Neural cell (in vitro differentiated cells): ENCODE results near the gene MPP3. TPM values are rescaled to one million over a fixed set of nuclear protein-coding genes. Genes with fewer than 3 reads are reported as not detected.

Experiments
- H2AFZ ChIP-seq: fragments of 200-600, 300-800 bp; sonication (generic), shearing (Covaris generic); 2 replicates; pipeline ENCODE4 v1.6.0; 2014; ENCODE audit warnings: low read depth, mild to moderate bottlenecking, antibody characterized with exemption, low read length, moderate library complexity
- H3F3A ChIP-seq: fragments of 200-600 bp; shearing (Covaris generic); 2 replicates; pipeline ENCODE4 v1.6.1; 2016; ENCODE audit warnings: mild to moderate bottlenecking, moderate library complexity, mixed read lengths, antibody characterized with exemption, low read length; ENCODE audit not compliant: insufficient read depth, poor library complexity, severe bottlenecking
- H3K27ac ChIP-seq: fragments of 200-600, 300-800 bp; sonication (generic), shearing (Covaris generic); 2 replicates; pipeline ENCODE4 v1.5.1; 2014; ENCODE audit warnings: mild to moderate bottlenecking, low read length, moderate library complexity
- H3K27me3 ChIP-seq: fragments of 300-800, 200-600 bp; sonication (generic), shearing (Covaris generic); 2 replicates; pipeline ENCODE4 v1.6.0; 2014; ENCODE audit warnings: mild to moderate bottlenecking, low read depth, low read length, moderate library complexity; ENCODE audit not compliant: insufficient read depth
- H3K36me3 ChIP-seq: fragments of 300-800, 200-600 bp; sonication (generic), shearing (Covaris generic); 2 replicates; pipeline ENCODE4 v1.5.1; 2014; ENCODE audit warnings: mild to moderate bottlenecking, antibody characterized with exemption, low read length, moderate library complexity; ENCODE audit not compliant: insufficient read depth
- H3K4me2 ChIP-seq: fragments of 300-800, 200-600 bp; sonication (generic), shearing (Covaris generic); 2 replicates; pipeline ENCODE4 v1.6.0; 2014; ENCODE audit warnings: mild to moderate bottlenecking, low read length
- H3K4me3 ChIP-seq: fragments of 300-800, 200-600 bp; sonication (generic), shearing (Covaris generic); 2 replicates; pipeline ENCODE4 v1.5.1; 2014; ENCODE audit warnings: mild to moderate bottlenecking, low read length, moderate library complexity
- H3K79me2 ChIP-seq: fragments of 200-600 bp; shearing (Covaris generic); replicated peaks from 2 replicates; pipeline ENCODE4 v1.6.0; 2014; ENCODE audit warnings: mild to moderate bottlenecking, low read length, moderate library complexity; ENCODE audit not compliant: insufficient read depth
- H3K9ac ChIP-seq: fragments of 300-800, 200-600 bp; sonication (generic), shearing (Covaris generic); 2 replicates; pipeline ENCODE4 v1.6.1; 2016; ENCODE audit warnings: mild to moderate bottlenecking, low read length, mixed read lengths
- H3K9me2 ChIP-seq: fragments of 200-600 bp; shearing (Covaris generic); 2 replicates; pipeline ENCODE4 v1.6.1; 2016; ENCODE audit warnings: mild to moderate bottlenecking, low read length, mixed read lengths; ENCODE audit not compliant: insufficient read depth
- H3K9me3 ChIP-seq: fragments of 200-600, 300-800 bp; sonication (generic), shearing (Covaris generic); 2 replicates; pipeline ENCODE4 v1.6.1; 2016; ENCODE audit warnings: mild to moderate bottlenecking, mixed run types, low read length, moderate library complexity, mixed read lengths
- H4K20me1 ChIP-seq: fragments of 200-600 bp; shearing (Covaris generic); 2 replicates; pipeline ENCODE4 v1.6.1; 2016; ENCODE audit warnings: mild to moderate bottlenecking, mixed run types; ENCODE audit not compliant: insufficient read depth
- CTCF ChIP-seq: fragments of 450-650 bp; IDR thresholded peaks from 2 replicates; pipeline ENCODE4 v1.5.1; 2014; ENCODE audit warnings: antibody characterized with exemption, mild to moderate bottlenecking, moderate library complexity; ENCODE audit not compliant: poor library complexity, severe bottlenecking
- EP300 ChIP-seq: fragments of 450-650 bp; conservative IDR thresholded peaks from 2 replicates; pipeline ENCODE4 v1.6.1; 2014; ENCODE audit warnings: antibody characterized with exemption, mild to moderate bottlenecking, moderate library complexity; ENCODE audit not compliant: poor library complexity, severe bottlenecking
- EZH2 ChIP-seq: fragments of 200-600, 300-800 bp; shearing (Covaris generic), sonication (generic); IDR thresholded peaks from 2 replicates; pipeline ENCODE4 v1.6.1; 2014; ENCODE audit warnings: antibody characterized with exemption, low read length, borderline replicate concordance, mild to moderate bottlenecking; ENCODE audit not compliant: insufficient read depth, poor library complexity, severe bottlenecking
- MXI1 ChIP-seq: fragments of 450-650 bp; conservative IDR thresholded peaks from 2 replicates; pipeline ENCODE4 v1.6.1; 2014; ENCODE audit warnings: antibody characterized with exemption, mild to moderate bottlenecking; ENCODE audit not compliant: poor library complexity, severe bottlenecking
- POLR2AphosphoS5 ChIP-seq: IDR thresholded peaks from 2 replicates; pipeline ENCODE4 v1.6.1; 2012
- RAD21 ChIP-seq: fragments of 450-650 bp; conservative IDR thresholded peaks from 2 replicates; pipeline ENCODE4 v1.6.1; 2014; ENCODE audit warnings: antibody characterized with exemption, mild to moderate bottlenecking, moderate library complexity
- REST ChIP-seq: IDR thresholded peaks from 2 replicates; pipeline ENCODE4 v1.6.1; 2012; ENCODE audit warnings: borderline replicate concordance
- SMC3 ChIP-seq: fragments of 450-650 bp; conservative IDR thresholded peaks from 2 replicates; pipeline ENCODE4 v1.6.1; 2014; ENCODE audit warnings: antibody characterized with exemption, mild to moderate bottlenecking, moderate library complexity; ENCODE audit not compliant: poor library complexity
- TAF1 ChIP-seq: IDR thresholded peaks from 2 replicates; pipeline ENCODE4 v1.6.1; 2012; ENCODE audit warnings: low read depth
- polyA plus RNA-seq: library from polyadenylated mRNA; depleted of rRNA; stranded (reverse); fragments of >200 nt; gene quantifications from 2 replicates; pipeline ENCODE4 v1.2.3, GENCODE V29; 2014

Gene MPP3
- polyA plus RNA-seq, 1 donor from 2014 or later = 48.1 TPM

GRCh38 chr17:43861960-43862359 lies 29.0 kb upstream of the MPP3 start:
- no peak overlapping the region for H3K27ac ChIP-seq
- no peaks in the 10 kb centered on the region for H3K27me3 ChIP-seq
- no peaks in the 10 kb centered on the region for H3K9me2 ChIP-seq
- H3K36me3 ChIP-seq = no peaks in the 10 kb centered on the region
- H3K4me2 ChIP-seq = no peak overlapping the region
- TF ChIP-seq SMC3 (no peak), EZH2 (no peak), TAF1 (no peak), RAD21 (no peak), EP300 (no peak), REST (no peak), POLR2AphosphoS5 (no peak), MXI1 (no peak), CTCF (no peak)
- no peak overlapping the region for H3K9ac ChIP-seq
- H3K9me3 ChIP-seq = no peaks in the 10 kb centered on the region
- H3K79me2 ChIP-seq = no peaks in the 10 kb centered on the region
- no peaks in the 10 kb centered on the region for H4K20me1 ChIP-seq
- H3F3A ChIP-seq = no peaks in the 10 kb centered on the region
- no peak overlapping the region for H3K4me3 ChIP-seq
- no peak overlapping the region for H2AFZ ChIP-seq

GRCh38 chr17:43860927-43861622 lies 28.1 kb upstream of the MPP3 start:
- H3F3A ChIP-seq = no peaks in the 10 kb centered on the region
- no peak overlapping the region for H3K9ac ChIP-seq
- H3K9me2 ChIP-seq = no peaks in the 10 kb centered on the region
- no peaks in the 10 kb centered on the region for H3K36me3 ChIP-seq
- no peak overlapping the region for H3K4me2 ChIP-seq
- H3K27ac ChIP-seq = no peak overlapping the region
- H3K4me3 ChIP-seq = no peak overlapping the region
- no peaks in the 10 kb centered on the region for H3K9me3 ChIP-seq
- no peaks in the 10 kb centered on the region for H3K27me3 ChIP-seq
- no peaks in the 10 kb centered on the region for H4K20me1 ChIP-seq
- no peaks in the 10 kb centered on the region for H3K79me2 ChIP-seq
- TF ChIP-seq RAD21 = no peak
- no peak for TF ChIP-seq CTCF
- TF ChIP-seq REST = no peak
- no peak for TF ChIP-seq EZH2
- TF ChIP-seq EP300 = no peak
- no peak for TF ChIP-seq MXI1
- TF ChIP-seq TAF1 = no peak
- TF ChIP-seq POLR2AphosphoS5 = no peak
- TF ChIP-seq SMC3 = no peak
- no peak overlapping the region for H2AFZ ChIP-seq
